ENCODE measurements around the gene MARCO. TPM values are rescaled to one million over a fixed set of nuclear protein-coding genes. Genes with fewer than 3 reads are reported as not detected.
"Not testable (repeated sequence)": the region's sequence is repeated elsewhere in the genome, so short reads cannot be mapped to it uniquely, and the experiment has no call there.

MARCO gene
- total RNA-seq, 2 donors from 2014 or later = 10.4 to 13.7 TPM

- Histone ChIP-seq H3K27me3 (replicated peaks; ENCODE audit: insufficient read depth) (no peaks in the 10 kb centered on the region), H3K36me3 (no peaks in the 10 kb centered on the region), H3K27ac (no peak overlapping the region), H3K4me3 (no peak overlapping the region), H3K9me3 (no peaks in the 10 kb centered on the region), H3K4me1 (ENCODE audit: control insufficient read depth in 1 of 2, low read depth in 2 of 2) (no peaks in the 10 kb centered on the region)
- TF ChIP-seq CTCF (IDR thresholded peaks at IDR 0.05) = no peak
- ATAC-seq (ENCODE audit: insufficient number of reproducible peaks, low FRiP score, low read depth) = no peak
- no peak for DNase-seq (ENCODE audit: low spot score)
These were observed 83.9 kb downstream of the MARCO start for GRCh38 chr2:119025762-119026351.

GRCh38 chr2:119026890-119027289, 84.9 kb downstream of the MARCO start:
- H3K27ac ChIP-seq = no peak overlapping the region
- ATAC-seq (ENCODE audit: insufficient number of reproducible peaks, low FRiP score, low read depth) (no peak), DNase-seq (ENCODE audit: low spot score) (no peak)
- H3K36me3 ChIP-seq = no peaks in the 10 kb centered on the region
- H3K4me3 ChIP-seq = no peak overlapping the region
- no peak for TF ChIP-seq CTCF (IDR thresholded peaks at IDR 0.05)
- no peaks in the 10 kb centered on the region for H3K27me3 ChIP-seq (replicated peaks; ENCODE audit: insufficient read depth)
- H3K4me1 ChIP-seq (ENCODE audit: control insufficient read depth in 1 of 2, low read depth in 2 of 2) = no peaks in the 10 kb centered on the region
- H3K9me3 ChIP-seq = no peaks in the 10 kb centered on the region

GRCh38 chr2:119028327-119029174, 86.6 kb downstream of the MARCO start:
- Histone ChIP-seq H3K36me3 (no peaks in the 10 kb centered on the region), H3K27ac (no peak overlapping the region), H3K9me3 (no peaks in the 10 kb centered on the region), H3K4me3 (no peak overlapping the region), H3K27me3 (replicated peaks; ENCODE audit: insufficient read depth) (no peaks in the 10 kb centered on the region), H3K4me1 (ENCODE audit: control insufficient read depth in 1 of 2, low read depth in 2 of 2) (no peaks in the 10 kb centered on the region)
- no peak for ATAC-seq (ENCODE audit: insufficient number of reproducible peaks, low FRiP score, low read depth)
- no peak for TF ChIP-seq CTCF (IDR thresholded peaks at IDR 0.05)
- DNase-seq (ENCODE audit: low spot score) = no peak

GRCh38 chr2:119029297-119029696, 87.3 kb downstream of the MARCO start:
- Histone ChIP-seq H3K36me3 (no peaks in the 10 kb centered on the region), H3K27me3 (replicated peaks; ENCODE audit: insufficient read depth) (no peaks in the 10 kb centered on the region), H3K27ac (no peak overlapping the region), H3K4me3 (no peak overlapping the region), H3K9me3 (no peaks in the 10 kb centered on the region), H3K4me1 (ENCODE audit: control insufficient read depth in 1 of 2, low read depth in 2 of 2) (no peaks in the 10 kb centered on the region)
- ATAC-seq (ENCODE audit: insufficient number of reproducible peaks, low FRiP score, low read depth) (no peak), DNase-seq (ENCODE audit: low spot score) (no peak)
- no peak for TF ChIP-seq CTCF (IDR thresholded peaks at IDR 0.05)

- DNase-seq (ENCODE audit: low spot score); H3K27me3 ChIP-seq (replicated peaks; ENCODE audit: insufficient read depth); ATAC-seq (ENCODE audit: insufficient number of reproducible peaks, low FRiP score, low read depth); H3K4me1 ChIP-seq (ENCODE audit: control insufficient read depth in 1 of 2, low read depth in 2 of 2); H3K4me3 ChIP-seq; H3K36me3 ChIP-seq; H3K27ac ChIP-seq; H3K9me3 ChIP-seq: not testable (repeated sequence)
These were observed 95.9 kb downstream of the MARCO start for GRCh38 chr2:119037922-119038321.

All from thoracic aorta (tissue), 2 donors.